Sigmoid colon (tissue), 7 donors: Measurements from ENCODE around the gene AKT1S1. TPM values are rescaled to one million over a fixed set of nuclear protein-coding genes. Genes with fewer than 3 reads are reported as not detected.
"Not testable (repeated sequence)": the region's sequence is repeated elsewhere in the genome, so short reads cannot be mapped to it uniquely, and the experiment has no call there.

Experiments used
- DNase-seq: peaks from one replicate; pipeline ENCODE4 v3.0.0-alpha.2; 2019
- H3K27ac ChIP-seq, 4 donors: fragments of 200-600 bp; sonication (generic); one replicate each; pipeline ENCODE4 v1.5.1; 2016 to 2019; ENCODE audit warnings: mild to moderate bottlenecking in 1 of 4
- H3K27me3 ChIP-seq, 3 donors: fragments of 200-600 bp; sonication (generic); one replicate each; pipeline ENCODE4 v1.5.1; 2019; ENCODE audit warnings: mild to moderate bottlenecking in 1 of 3
- H3K36me3 ChIP-seq, 4 donors: fragments of 200-600 bp; sonication (generic); one replicate each; pipeline ENCODE4 v1.5.1; 2016 to 2019
- H3K4me1 ChIP-seq, 4 donors: fragments of 200-600 bp; sonication (generic); one replicate each; pipeline ENCODE4 v1.5.1; 2017 to 2019
- H3K4me3 ChIP-seq, 4 donors: fragments of 200-600 bp; sonication (generic); one replicate each; pipeline ENCODE4 v1.5.1; 2017 to 2019; ENCODE audit warnings: mild to moderate bottlenecking in 2 of 4, moderate library complexity in 1 of 4
- H3K9me3 ChIP-seq, 4 donors: fragments of 200-600 bp in 3 of 4; sonication (generic) in 3 of 4; one replicate each; pipeline versions ENCODE4 v1.5.1 to v1.6.1; 2013 to 2019
- CTCF ChIP-seq, 4 experiments: fragments of 450-650 bp in 3 of 4; fragments of 200-600 bp in 1 of 4; IDR thresholded peaks; one replicate each; pipeline ENCODE4 v1.5.1; 2016 to 2019; ENCODE audit warnings: antibody characterized with exemption in 4 of 4, mild to moderate bottlenecking in 3 of 4, moderate library complexity in 2 of 4
- EP300 ChIP-seq, 4 donors: sonication (generic); formaldehyde crosslinking; IDR thresholded peaks; one replicate each; pipeline ENCODE4 v1.6.1; 2017; ENCODE audit warnings: antibody characterized with exemption in 4 of 4
- POLR2A ChIP-seq, 2 donors: fragments of 450-650 bp; IDR thresholded peaks; one replicate each; pipeline ENCODE4 v1.6.1; 2016; ENCODE audit warnings: antibody characterized with exemption in 2 of 2, mild to moderate bottlenecking in 2 of 2, moderate library complexity in 2 of 2
- POLR2AphosphoS5 ChIP-seq, 4 donors: sonication (generic); formaldehyde crosslinking; IDR thresholded peaks; one replicate each; pipeline ENCODE4 v1.6.1; 2017; ENCODE audit warnings: antibody characterized with exemption in 4 of 4
- WGBS, 2 donors: extraction: QIAGEN DNeasy Blood & Tissue Kit; methylation state at CpG; one replicate each; pipeline ENCODE4 v1.1.7; 2013; 5-methylcytosine and 5-hydroxymethylcytosine counted together
- intact Hi-C: fragments of 100-400 bp; cut with DNase I; formaldehyde crosslinking; loops from one replicate; pipeline ENCODE4 v1.15.1; 2023
- polyA plus RNA-seq, 3 donors: library from polyadenylated mRNA; stranded (reverse); fragments of 200-250 nt; gene quantifications; one replicate each; pipeline ENCODE4 v1.2.3, GENCODE V29; 2013
- total RNA-seq, 4 donors: library from RNA; depleted of rRNA; stranded (reverse); fragments of >200 nt; gene quantifications; one replicate each; pipeline ENCODE4 v1.1.0, GENCODE V29; 2016
- donor health status: healthy with polysubstance abuse.
- donor health status: Bipolar disorder and iron deficiency.
- donor health status: healthy.

The AKT1S1 gene
- 10 to 100 TPM; 13.6 to 16.1 (median 14.6) TPM for total RNA-seq
- 10 to 100 TPM; 30.3 to 55.9 (median 33.6) TPM for polyA plus RNA-seq

- peak; percentile 100 for DNase-seq
- WGBS, 2 donors: 0% methylated on average over 61 of the region's 61 CpGs
- intact Hi-C loops: loop anchor here (2.0 to 5.0 kb wide), 5 partner anchors 64 to 425 kb away; partner anchors contain the start of genes ALDH16A1, AP2A1, FUZ and PIH1D1
- peaks cover 0 to 33% (median 29%) of the 10 kb centered on the region in 4 donors for H3K4me1 ChIP-seq
- H3K36me3 ChIP-seq: peaks cover 26 to 47% (median 30%) of the 10 kb centered on the region in 4 donors
- H3K4me3 ChIP-seq: peak within 1 kb of the TSS; percentile 61 to 100 (median 91)
- H3K9me3 ChIP-seq: no peaks in the 10 kb centered on the region
- H3K27ac ChIP-seq: peak within 1 kb of the TSS; percentile 92 to 100 (median 96)
- TF ChIP-seq CTCF (IDR thresholded peaks at IDR 0.05): no peak
- peak; percentile 76 to 92 for TF ChIP-seq POLR2A (IDR thresholded peaks at IDR 0.05)
- TF ChIP-seq EP300 (IDR thresholded peaks at IDR 0.05): peak in 2 of 4 donors; percentile 27 to 61
- peak; percentile 78 to 96 (median 89) for TF ChIP-seq POLR2AphosphoS5 (IDR thresholded peaks at IDR 0.05)
- H3K27me3 ChIP-seq: no peaks in the 10 kb centered on the region
Observed at GRCh38 chr19:49877020-49877878, at the start of gene AKT1S1, which contains the start of gene TBC1D17. Gene AKT1S1 (minus strand): TSS chr19:49877355. CDS start chr19:49873295, 4,060 bp downstream. Gene TBC1D17 (plus strand): TSS chr19:49877702. CDS start chr19:49877724, 22 bp downstream.

- 93 to 94% methylated on average over 10 of the region's 10 CpGs for WGBS, 2 donors
- Histone ChIP-seq H3K9me3 (no peaks in the 10 kb centered on the region), H3K36me3 (peaks cover 4 to 52% (median 12%) of the 10 kb centered on the region in 4 donors), H3K27me3 (no peaks in the 10 kb centered on the region), H3K27ac (no peak overlapping the region), H3K4me1 (peaks cover 0 to 35% (median 30%) of the 10 kb centered on the region in 4 donors), H3K4me3 (no peak overlapping the region)
- TF ChIP-seq EP300 (IDR thresholded peaks at IDR 0.05) (no peak), POLR2A (IDR thresholded peaks at IDR 0.05) (no peak), POLR2AphosphoS5 (IDR thresholded peaks at IDR 0.05) (no peak), CTCF (IDR thresholded peaks at IDR 0.05) (no peak)
- intact Hi-C loops: no loop called here
- DNase-seq: no peak
Observed at GRCh38 chr19:49926515-49926914, 49.4 kb upstream of the AKT1S1 start.

GRCh38 chr19:49925486-49925885 lies 48.3 kb upstream of the AKT1S1 start:
- WGBS, 2 donors: 95 to 97% methylated on average over 5 of the region's 5 CpGs
- no peaks in the 10 kb centered on the region for H3K27me3 ChIP-seq
- TF ChIP-seq EP300 (IDR thresholded peaks at IDR 0.05) (no peak), POLR2A (IDR thresholded peaks at IDR 0.05) (no peak), CTCF (IDR thresholded peaks at IDR 0.05) (no peak), POLR2AphosphoS5 (IDR thresholded peaks at IDR 0.05) (no peak)
- intact Hi-C loops: no loop called here
- no peaks in the 10 kb centered on the region for H3K9me3 ChIP-seq
- peaks cover 0 to 35% (median 30%) of the 10 kb centered on the region in 4 donors for H3K4me1 ChIP-seq
- peaks cover 4 to 62% (median 15%) of the 10 kb centered on the region in 4 donors for H3K36me3 ChIP-seq
- DNase-seq: no peak
- no peak overlapping the region for H3K27ac ChIP-seq
- H3K4me3 ChIP-seq: no peak overlapping the region

- Histone ChIP-seq H3K4me1 (peaks cover 0 to 35% (median 28%) of the 10 kb centered on the region in 4 donors), H3K36me3 (peaks cover 4 to 65% (median 15%) of the 10 kb centered on the region in 4 donors)
- H3K27ac ChIP-seq, intact Hi-C loops, DNase-seq, H3K27me3 ChIP-seq, H3K9me3 ChIP-seq, H3K4me3 ChIP-seq: not testable (repeated sequence)
- WGBS, 2 donors: 93 to 94% methylated on average over 13 of the region's 13 CpGs
Observed at GRCh38 chr19:49924881-49925210, 47.7 kb upstream of the AKT1S1 start.
